ENCODE results near the gene SERTAD3.
A peak's percentile ranks its signal among the peaks of the same experiment; 100 is the strongest.
"Not testable (repeated sequence)": the region's sequence is repeated elsewhere in the genome, so short reads cannot be mapped to it uniquely, and the experiment has no call there.

Gene SERTAD3

DNA sequence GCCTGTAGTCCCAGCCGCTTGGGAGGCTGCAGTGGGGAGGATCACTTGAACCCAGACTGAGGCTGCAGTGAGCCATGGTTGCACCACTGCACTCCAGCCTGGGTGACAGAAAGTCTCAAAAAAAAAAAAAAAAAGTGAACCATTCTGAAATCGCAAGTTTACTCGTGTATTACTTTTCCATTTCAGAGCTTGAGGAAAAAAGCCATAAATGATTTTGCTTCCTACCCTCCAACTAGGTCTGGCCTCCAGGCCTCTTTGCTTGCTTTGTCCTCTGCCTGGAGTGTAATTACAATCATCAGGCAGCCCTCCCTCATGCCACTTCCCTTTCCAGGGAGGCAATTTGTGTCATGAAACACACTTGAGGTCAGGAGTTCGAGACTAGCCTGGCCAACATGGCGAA, 12.9 kb upstream of the SERTAD3 start:
- TF ChIP-seq CTCF (IDR thresholded peaks at IDR 0.05; ENCODE audit: control insufficient read depth, extremely low read depth, insufficient read depth) = no peak
- DNase-seq (ENCODE audit: low read depth) = no peak
- no peak overlapping the region for H3K4me3 ChIP-seq (ENCODE audit: low read depth, low read length)

DNA sequence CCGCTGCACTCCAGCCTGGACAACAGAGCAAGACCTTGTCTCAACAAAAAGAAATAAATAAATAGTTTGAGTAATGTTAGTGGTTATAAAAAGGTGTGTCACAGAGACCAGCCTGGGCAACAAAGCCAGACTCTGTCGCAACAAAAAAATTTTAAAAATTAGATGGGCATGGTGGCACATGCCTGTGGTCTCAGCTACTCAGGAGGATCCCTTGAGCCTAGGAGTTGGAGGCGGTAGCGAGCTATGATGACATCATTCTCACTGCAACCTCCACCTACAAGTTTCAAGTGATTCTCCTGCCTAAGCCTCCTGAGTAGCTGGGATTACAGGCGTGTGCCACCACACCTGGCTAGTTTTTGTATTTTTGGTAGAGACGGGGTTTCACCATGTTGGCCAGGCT, 9.8 kb upstream of the SERTAD3 start:
- DNase-seq (ENCODE audit: low read depth); H3K4me3 ChIP-seq (ENCODE audit: low read depth, low read length): not testable (repeated sequence)

GRCh38 chr19:40453151-40453735, 9.1 kb upstream of the SERTAD3 start:
- no peak overlapping the region for H3K4me3 ChIP-seq (ENCODE audit: low read depth, low read length)
- peak; percentile 59 for DNase-seq (ENCODE audit: low read depth)
- no peak for TF ChIP-seq CTCF (IDR thresholded peaks at IDR 0.05; ENCODE audit: control insufficient read depth, extremely low read depth, insufficient read depth)

GRCh38 chr19:40452016-40452415, 7.9 kb upstream of the SERTAD3 start:
- no peak overlapping the region for H3K4me3 ChIP-seq (ENCODE audit: low read depth, low read length)
- DNase-seq (ENCODE audit: low read depth) = no peak

GRCh38 chr19:40450664-40451063, 6.5 kb upstream of the SERTAD3 start:
- no peak overlapping the region for H3K4me3 ChIP-seq (ENCODE audit: low read depth, low read length)
- DNase-seq (ENCODE audit: low read depth) = no peak
- TF ChIP-seq CTCF (IDR thresholded peaks at IDR 0.05; ENCODE audit: control insufficient read depth, extremely low read depth, insufficient read depth) = no peak

More at GRCh38 chr19:40452016-40452415, 7.9 kb upstream of the SERTAD3 start:
- TF ChIP-seq CTCF (IDR thresholded peaks at IDR 0.05; ENCODE audit: control insufficient read depth, extremely low read depth, insufficient read depth) = no peak

DNA sequence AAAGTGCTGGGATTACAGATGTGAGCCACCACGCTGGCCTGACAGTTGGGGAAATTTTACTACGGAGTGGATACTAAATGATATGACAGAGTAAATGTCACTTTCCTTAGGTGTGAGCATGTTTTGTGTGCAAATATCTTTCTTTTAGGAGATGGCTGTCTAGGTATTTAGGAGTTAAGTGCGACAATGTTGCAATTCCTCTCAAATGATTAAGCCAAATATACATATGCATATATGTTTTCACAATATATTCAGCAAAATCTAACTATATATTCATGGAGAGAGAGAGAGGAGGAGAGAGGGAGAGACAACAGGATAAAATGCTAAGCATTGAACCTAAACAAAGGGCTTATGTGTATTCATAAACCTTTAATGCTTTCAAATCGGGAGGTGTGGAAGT, 5.4 kb upstream of the SERTAD3 start:
- DNase-seq (ENCODE audit: low read depth) = no peak
- H3K4me3 ChIP-seq (ENCODE audit: low read depth, low read length) = no peak overlapping the region
- no peak for TF ChIP-seq CTCF (IDR thresholded peaks at IDR 0.05; ENCODE audit: control insufficient read depth, extremely low read depth, insufficient read depth)

- no peak for DNase-seq (ENCODE audit: low read depth)
- TF ChIP-seq CTCF (IDR thresholded peaks at IDR 0.05; ENCODE audit: control insufficient read depth, extremely low read depth, insufficient read depth) = no peak
- H3K4me3 ChIP-seq (ENCODE audit: low read depth, low read length) = no peak overlapping the region
Observed at GRCh38 chr19:40446263-40446784, 2.2 kb upstream of the SERTAD3 start.
